Fibroblast of the aortic adventitia (primary cell): ENCODE data around the gene MCAM. TPM values are rescaled to one million over a fixed set of nuclear protein-coding genes. Genes with fewer than 3 reads are reported as not detected.
A peak's percentile ranks its signal among the peaks of the same experiment; 100 is the strongest.

Experiments used
- DNase-seq: peaks from one replicate; pipeline ENCODE4 v3.0.0-alpha.2; 2010; ENCODE audit warnings: low read depth
- H3K4me3 ChIP-seq: 2 replicates; pipeline ENCODE4 v1.5.1; 2011; ENCODE audit warnings: low read depth, mild to moderate bottlenecking, control low read depth, low read length, moderate library complexity
- total RNA-seq: library from RNA; depleted of rRNA; stranded (reverse); fragments of >200 nt; gene quantifications from 2 replicates; pipeline ENCODE4 v1.2.3, GENCODE V29; 2012; ENCODE audit warnings: low replicate concordance
- TF ChIP-seq, protein P1 (sequence below): IDR thresholded peaks from 2 replicates; pipeline ENCODE4 v1.5.1; 2011; ENCODE audit warnings: mild to moderate bottlenecking, low read length, control low read depth, inconsistent platforms; ENCODE audit not compliant: insufficient read depth

MCAM gene
- total RNA-seq, 1 donor, result 2.2 TPM

DNA sequence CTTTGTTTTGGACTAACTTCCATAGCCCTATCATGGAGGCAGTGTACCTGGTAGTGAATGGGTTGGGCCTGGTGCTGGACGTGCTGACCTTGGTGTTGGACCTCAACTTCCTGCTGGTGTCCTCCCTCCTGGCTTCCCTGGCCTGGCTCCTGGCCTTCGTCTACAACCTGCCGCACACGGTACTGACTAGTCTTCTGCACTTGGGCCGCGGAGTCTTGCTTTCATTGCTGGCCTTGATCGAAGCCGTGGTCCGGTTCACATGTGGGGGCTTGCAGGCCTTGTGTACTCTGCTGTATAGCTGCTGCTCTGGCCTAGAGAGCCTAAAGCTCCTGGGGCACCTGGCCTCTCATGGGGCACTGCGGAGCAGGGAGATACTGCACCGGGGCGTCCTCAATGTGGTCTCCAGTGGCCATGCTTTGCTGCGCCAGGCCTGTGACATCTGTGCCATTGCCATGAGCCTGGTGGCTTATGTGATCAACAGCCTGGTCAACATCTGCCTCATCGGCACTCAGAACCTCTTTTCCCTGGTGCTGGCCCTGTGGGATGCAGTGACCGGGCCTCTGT, 18.2 kb upstream of the MCAM start:
- TF ChIP-seq, protein P1, sequence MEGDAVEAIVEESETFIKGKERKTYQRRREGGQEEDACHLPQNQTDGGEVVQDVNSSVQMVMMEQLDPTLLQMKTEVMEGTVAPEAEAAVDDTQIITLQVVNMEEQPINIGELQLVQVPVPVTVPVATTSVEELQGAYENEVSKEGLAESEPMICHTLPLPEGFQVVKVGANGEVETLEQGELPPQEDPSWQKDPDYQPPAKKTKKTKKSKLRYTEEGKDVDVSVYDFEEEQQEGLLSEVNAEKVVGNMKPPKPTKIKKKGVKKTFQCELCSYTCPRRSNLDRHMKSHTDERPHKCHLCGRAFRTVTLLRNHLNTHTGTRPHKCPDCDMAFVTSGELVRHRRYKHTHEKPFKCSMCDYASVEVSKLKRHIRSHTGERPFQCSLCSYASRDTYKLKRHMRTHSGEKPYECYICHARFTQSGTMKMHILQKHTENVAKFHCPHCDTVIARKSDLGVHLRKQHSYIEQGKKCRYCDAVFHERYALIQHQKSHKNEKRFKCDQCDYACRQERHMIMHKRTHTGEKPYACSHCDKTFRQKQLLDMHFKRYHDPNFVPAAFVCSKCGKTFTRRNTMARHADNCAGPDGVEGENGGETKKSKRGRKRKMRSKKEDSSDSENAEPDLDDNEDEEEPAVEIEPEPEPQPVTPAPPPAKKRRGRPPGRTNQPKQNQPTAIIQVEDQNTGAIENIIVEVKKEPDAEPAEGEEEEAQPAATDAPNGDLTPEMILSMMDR, result no peak
- DNase-seq, result no peak
- H3K4me3 ChIP-seq, result peak overlapping the region; percentile 89

DNA sequence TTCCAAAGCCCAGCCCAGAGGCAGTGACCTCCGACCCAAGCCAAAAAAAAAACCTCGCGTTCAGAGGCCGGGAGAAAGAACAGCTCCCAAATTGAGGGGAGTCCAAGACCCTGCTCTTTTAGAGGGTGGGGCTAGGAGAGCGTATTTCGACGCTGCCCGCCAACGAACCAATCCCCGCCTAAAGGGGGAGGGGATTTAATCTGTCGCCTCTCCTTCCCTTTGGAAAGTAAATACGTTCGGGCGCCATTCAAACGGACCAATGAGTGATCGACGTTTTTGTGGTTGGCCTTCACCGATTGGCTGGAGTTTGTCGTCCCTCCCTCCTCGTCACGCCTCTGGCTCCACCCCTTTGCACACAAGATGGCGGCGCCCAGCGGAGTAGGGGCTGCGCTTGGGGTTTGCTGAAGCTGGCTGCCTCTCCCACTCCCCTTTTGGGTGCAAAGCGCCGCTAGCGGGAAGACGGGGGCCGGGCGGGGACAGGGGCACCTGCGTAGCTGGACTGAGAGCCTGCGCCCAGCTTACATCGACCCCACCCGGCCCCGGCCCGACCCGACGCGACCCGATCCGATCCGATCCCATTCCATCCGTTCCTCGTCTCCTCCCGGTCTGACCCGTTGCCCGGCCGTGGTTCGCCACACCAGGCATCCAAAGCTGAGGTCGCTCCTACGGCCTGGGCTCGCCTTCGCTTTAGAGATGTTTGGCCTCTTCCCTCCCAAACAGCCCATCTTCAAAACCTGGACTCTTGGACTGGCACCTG, 17.4 kb upstream of the MCAM start, which contains the start of gene RNF26:
TSS of gene RNF26 (plus strand) at position 354 of the 757 bp plus-strand sequence. CDS start 596 bp downstream, outside the sequence.
- H3K4me3 ChIP-seq, result peak within 1 kb of the TSS; percentile 89
- TF ChIP-seq, protein P1, result no peak
- peak; percentile 98 for DNase-seq

DNA sequence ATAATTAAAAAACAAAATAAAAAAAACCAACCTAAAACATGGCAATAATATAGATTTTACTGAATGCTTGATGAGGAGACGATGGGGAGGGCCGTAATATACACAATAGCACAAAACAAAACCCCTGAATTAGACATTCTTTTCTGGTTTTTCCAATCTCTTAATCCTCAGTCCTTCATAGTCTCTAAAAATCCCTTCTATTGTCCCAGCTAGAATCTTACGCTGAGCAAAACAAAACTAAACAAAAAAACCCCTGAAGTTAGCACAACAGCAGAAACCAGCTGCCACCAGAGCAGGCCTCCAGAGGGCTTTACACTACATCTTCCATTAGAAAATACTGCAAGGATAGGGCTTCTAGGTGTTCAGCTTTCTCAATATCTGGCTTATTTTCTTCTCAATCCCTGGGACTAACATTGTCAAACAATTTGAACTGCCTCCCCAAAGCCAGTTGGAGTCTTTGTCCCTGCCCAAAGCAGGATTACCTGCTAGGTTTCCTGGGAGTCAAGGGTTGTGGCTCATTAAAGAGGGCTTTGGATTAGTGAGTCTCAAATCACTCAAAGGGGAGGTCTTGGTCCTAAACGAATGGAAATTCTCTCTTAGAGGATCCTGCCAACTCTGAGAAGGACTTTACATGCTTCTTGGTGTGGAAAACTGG, 15.3 kb upstream of the MCAM start:
- TF ChIP-seq, protein P1, result no peak
- H3K4me3 ChIP-seq, result no peak overlapping the region
- no peak for DNase-seq

DNA sequence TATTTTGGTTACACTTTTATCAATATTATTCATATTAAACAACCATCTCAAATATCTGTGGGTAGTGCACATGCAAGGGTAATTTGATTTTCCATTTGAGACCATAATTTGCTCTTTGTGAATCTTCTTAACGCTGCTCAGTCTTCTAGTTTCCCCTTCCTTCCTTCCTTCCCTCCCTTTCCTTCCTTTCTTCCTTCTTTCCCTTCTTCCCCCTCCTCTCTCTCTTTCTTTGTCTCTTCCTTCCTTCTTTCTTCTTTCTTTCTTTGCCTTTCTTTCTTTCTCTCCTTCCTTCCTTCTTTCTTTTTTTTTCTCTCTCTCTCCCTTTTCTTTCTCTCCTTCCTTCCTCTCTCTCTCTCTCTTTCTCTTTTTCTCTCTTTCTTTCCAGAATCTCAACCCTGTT, 13.3 kb upstream of the MCAM start:
- no peak overlapping the region for H3K4me3 ChIP-seq
- TF ChIP-seq, protein P1, result no peak
- no peak for DNase-seq

DNA sequence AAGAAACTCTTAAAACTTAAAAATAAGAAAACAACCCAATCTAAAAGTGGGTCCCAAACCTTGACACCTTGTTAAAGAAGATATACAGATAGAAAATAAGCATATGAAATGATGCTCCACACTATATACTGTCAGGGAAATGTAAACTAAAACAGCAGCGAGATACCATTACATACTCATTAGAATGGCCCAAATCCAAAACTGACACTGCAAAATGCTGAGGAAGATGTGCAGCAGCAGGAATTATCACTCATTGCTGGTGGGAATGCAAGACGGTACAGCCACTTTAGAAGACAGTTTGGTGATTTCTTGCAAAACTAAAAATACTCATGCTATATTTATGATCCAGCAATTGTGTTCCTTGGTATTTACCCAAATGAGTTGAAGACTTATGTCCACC, 12.4 kb upstream of the MCAM start:
- TF ChIP-seq, protein P1, result no peak
- no peak overlapping the region for H3K4me3 ChIP-seq
- no peak for DNase-seq

DNA sequence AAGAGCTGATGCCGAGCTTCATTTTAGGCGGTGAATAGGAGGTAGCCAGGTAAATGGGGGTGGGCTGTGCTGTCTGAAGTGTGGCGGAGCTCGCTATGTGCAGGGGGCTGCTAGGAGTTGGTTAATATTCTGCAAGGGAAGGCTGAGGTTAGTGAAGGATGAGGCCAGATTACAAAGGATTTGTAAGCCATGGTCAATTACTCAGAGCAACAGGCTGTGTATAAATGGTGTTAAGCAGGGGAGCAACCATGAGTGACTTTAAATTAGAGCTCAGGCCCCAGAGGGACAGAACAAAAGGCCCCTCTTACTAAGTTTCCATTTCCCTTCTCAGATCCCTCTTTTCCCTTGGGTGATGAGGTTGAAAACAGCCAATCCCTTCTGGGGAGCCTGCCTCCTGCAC, 7.3 kb upstream of the MCAM start:
- TF ChIP-seq, protein P1, result no peak
- DNase-seq, result no peak
- H3K4me3 ChIP-seq, result no peak overlapping the region
